Stimulated activated CD4-positive, alpha-beta T cell treated with anti-CD3 and anti-CD28 coated beads, Interleukin-15, amount 100 ng/mL, for 48 hours (primary cell): ENCODE data around the gene MBTPS1.

Source experiments
- DNase-seq, 2 donors: peaks; one replicate each; pipeline ENCODE4 v3.0.0-alpha.2; 2020; ENCODE audit warnings: low read depth in 2 of 2

Gene MBTPS1

DNA sequence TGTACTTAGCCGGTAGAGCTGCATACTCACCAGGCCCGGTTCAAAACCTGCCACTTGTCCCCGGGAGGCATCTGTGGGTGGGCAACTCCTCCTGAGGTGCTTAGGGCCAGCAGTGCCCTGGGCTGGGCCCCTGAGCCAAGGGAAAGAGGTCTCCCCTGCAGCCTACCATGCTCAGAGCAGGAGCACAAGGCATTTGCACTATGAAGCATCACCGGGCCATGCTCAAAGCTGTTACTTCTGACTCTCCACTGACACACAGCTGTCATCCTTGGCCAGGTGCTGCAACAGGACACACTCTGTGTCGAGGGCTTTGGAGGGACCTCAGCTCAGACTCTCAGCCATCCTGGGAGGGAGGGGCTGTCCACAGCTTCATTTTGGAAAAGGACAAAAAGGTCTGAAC, 111.4 kb downstream of the MBTPS1 start:
- no peak for DNase-seq

DNA sequence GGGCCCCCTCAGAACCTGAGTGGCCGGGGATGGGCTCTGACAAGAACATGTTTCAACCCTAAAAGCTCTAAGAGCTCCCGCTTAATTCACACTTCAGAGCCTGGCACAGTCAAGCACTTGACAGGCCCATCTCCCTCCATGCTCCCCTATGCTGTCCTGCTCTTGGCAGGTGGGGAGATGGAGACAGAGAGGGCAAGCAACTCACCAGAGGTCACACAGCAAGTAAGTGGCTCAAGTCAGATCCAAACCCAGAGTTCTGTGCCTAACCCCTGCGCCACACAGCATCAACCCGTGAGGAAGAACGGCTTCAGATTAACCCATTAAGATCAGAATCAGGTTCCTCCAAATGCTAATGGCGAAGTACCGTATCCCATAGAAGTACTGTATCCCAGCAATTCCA, 112.3 kb downstream of the MBTPS1 start:
- no peak for DNase-seq
